Measurements from ENCODE around the gene TRIP6.
"Not testable (repeated sequence)": the region's sequence is repeated elsewhere in the genome, so short reads cannot be mapped to it uniquely, and the experiment has no call there.

TRIP6 gene

DNA sequence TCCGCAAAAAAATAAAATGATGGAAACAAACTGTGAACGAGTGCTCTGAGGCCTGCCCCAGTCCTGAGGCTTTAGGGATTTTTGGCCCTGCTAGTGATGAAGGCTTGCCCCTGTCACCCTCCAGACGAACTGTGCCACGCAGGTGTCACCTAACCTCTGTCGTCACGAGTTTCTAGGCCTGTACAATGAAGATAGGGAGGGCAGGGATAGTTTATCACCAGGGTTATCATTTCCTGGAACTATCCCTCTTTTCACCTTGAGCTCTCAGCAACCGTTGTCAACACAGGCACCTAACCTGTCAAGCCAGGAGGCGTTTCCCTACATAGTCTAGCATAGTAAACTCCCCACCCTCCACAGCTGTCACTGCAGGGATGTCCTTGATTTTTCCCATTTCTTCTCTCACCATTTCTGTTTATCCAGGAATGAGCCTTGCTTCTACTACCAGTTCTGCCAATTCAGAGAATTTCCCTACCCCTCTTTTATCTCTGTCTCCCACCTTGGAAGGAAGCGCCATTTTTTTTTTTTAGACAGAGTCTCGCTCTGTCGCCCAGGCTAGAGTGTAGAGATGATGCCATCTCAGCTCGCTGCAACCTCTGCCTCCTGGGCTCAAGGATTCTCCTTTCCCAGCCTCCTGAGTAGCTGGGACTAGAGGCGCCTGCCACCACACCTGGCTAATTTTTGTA lies 30.7 kb downstream of the TRIP6 start:
- no peaks in the 10 kb centered on the region for H3K36me3 ChIP-seq (ENCODE audit: control insufficient read depth, insufficient read depth, low read length)
- H3K9me3 ChIP-seq (ENCODE audit: control insufficient read depth, insufficient read depth, low read length): no peaks in the 10 kb centered on the region
- H3K27me3 ChIP-seq (ENCODE audit: control insufficient read depth, insufficient read depth, low read length): peaks cover 8% of the 10 kb centered on the region
- no peak overlapping the region for H3K4me3 ChIP-seq (ENCODE audit: low read length)
- no peak for DNase-seq (ENCODE audit: low read depth, low spot score)
- H3K27ac ChIP-seq (ENCODE audit: low read length): no peak overlapping the region
- WGBS (ENCODE audit: insufficient coverage, insufficient read length): no CpG with 5 or more reads among the region's 13 CpGs
- peaks cover 5% of the 10 kb centered on the region; the same call in 1 of the 2 replicates for H3K4me1 ChIP-seq (ENCODE audit: control insufficient read depth, insufficient read depth, low read length)

DNA sequence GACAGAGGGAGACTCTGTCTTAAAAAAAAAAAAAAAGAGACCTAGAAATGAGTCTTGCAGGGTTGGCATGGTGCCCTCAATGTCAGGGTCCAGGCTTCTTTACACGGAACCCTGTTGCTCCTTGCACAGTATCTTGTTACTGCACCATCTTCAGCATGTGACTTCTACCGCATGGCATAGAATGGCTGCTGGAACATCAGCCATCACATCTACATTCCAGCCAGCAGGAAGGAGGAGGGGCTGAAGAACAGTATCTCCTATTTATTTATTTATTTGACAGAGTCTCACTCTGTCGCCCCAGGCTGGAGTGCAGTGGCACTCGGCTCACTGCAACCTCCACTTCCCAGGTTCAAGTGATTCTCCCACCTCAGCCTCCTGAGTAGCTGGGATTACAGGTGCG lies 32.2 kb downstream of the TRIP6 start:
- Histone ChIP-seq H3K36me3 (ENCODE audit: control insufficient read depth, insufficient read depth, low read length) (no peaks in the 10 kb centered on the region), H3K27me3 (ENCODE audit: control insufficient read depth, insufficient read depth, low read length) (peaks cover 8% of the 10 kb centered on the region), H3K4me1 (ENCODE audit: control insufficient read depth, insufficient read depth, low read length) (peaks cover 5% of the 10 kb centered on the region; the same call in 1 of the 2 replicates), H3K27ac (ENCODE audit: low read length) (no peak overlapping the region), H3K9me3 (ENCODE audit: control insufficient read depth, insufficient read depth, low read length) (no peaks in the 10 kb centered on the region), H3K4me3 (ENCODE audit: low read length) (no peak overlapping the region)
- no peak for DNase-seq (ENCODE audit: low read depth, low spot score)
- no CpG with 5 or more reads among the region's 5 CpGs for WGBS (ENCODE audit: insufficient coverage, insufficient read length)

DNA sequence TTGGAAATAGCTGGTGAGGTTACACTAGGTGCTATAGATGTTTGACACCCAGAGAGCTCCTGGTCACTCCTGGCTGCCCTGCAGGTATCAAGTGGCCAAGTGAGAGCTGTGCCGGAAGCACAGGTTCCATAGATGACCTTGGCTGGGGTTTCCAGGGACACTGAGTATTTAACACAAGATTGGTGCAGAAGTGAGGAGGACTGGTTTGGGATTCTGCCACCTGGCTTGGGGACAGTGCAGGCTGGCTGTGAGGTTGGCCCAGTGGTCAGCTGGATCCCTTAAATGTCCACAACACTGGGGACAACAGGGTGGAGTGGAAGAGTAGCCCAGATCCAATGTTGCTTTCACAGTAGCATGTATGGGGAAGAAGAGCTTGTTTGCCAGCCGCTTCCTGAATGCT lies 33.8 kb downstream of the TRIP6 start:
- Histone ChIP-seq H3K4me3 (ENCODE audit: low read length) (no peak overlapping the region), H3K27ac (ENCODE audit: low read length) (no peak overlapping the region), H3K27me3 (ENCODE audit: control insufficient read depth, insufficient read depth, low read length) (peaks cover 7% of the 10 kb centered on the region), H3K4me1 (ENCODE audit: control insufficient read depth, insufficient read depth, low read length) (peaks cover 5% of the 10 kb centered on the region; the same call in 1 of the 2 replicates), H3K36me3 (ENCODE audit: control insufficient read depth, insufficient read depth, low read length) (no peaks in the 10 kb centered on the region), H3K9me3 (ENCODE audit: control insufficient read depth, insufficient read depth, low read length) (no peaks in the 10 kb centered on the region)
- no peak for DNase-seq (ENCODE audit: low read depth, low spot score)
- no CpG with 5 or more reads among the region's 2 CpGs for WGBS (ENCODE audit: insufficient coverage, insufficient read length)

DNA sequence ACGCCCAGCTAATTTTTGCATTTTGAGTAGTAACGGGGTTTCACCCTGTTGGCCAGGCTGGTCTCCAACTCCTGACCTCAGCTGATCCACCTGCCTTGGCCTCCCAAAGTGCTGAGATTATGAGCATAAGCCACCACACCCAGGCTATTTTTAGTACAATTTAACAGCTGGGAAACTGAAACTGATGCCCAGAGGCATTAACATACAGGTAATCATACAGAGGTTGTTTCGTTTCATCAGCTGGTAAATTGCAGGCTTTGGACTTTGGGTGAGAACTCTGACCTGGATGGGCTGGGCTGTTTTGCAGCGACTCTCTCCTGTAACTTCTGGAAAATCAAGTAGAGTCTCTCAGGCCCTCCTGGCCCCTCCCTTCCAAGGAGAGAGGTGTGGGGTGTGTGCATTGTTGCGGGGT lies 34.7 kb downstream of the TRIP6 start:
- no CpG with 5 or more reads among the region's 5 CpGs for WGBS (ENCODE audit: insufficient coverage, insufficient read length)
- no peak overlapping the region for H3K27ac ChIP-seq (ENCODE audit: low read length)
- H3K27me3 ChIP-seq (ENCODE audit: control insufficient read depth, insufficient read depth, low read length): no peaks in the 10 kb centered on the region
- no peaks in the 10 kb centered on the region; the same call in 1 of the 2 replicates for H3K4me1 ChIP-seq (ENCODE audit: control insufficient read depth, insufficient read depth, low read length)
- no peaks in the 10 kb centered on the region for H3K9me3 ChIP-seq (ENCODE audit: control insufficient read depth, insufficient read depth, low read length)
- H3K36me3 ChIP-seq (ENCODE audit: control insufficient read depth, insufficient read depth, low read length): no peaks in the 10 kb centered on the region
- DNase-seq (ENCODE audit: low read depth, low spot score): no peak
- no peak overlapping the region for H3K4me3 ChIP-seq (ENCODE audit: low read length)

DNA sequence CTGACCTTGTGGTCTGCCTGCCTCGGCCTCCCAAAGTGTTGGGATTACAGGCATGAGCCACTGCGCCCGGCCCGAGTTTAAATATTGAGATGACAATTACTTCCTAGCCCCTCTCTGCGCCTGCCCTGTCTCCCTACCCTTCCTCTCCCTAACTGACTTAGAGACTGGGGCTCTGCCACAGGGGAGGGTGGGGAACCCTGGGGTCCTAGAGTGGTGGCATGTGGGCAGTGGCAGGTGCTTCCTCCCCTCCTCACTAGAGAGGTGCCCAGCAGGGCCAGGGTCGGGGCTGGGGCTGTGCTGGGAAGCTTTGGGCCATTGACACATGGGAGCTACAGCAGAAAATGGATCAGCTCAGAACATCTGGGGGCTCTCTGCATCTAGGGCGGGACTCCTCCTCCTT lies 35.5 kb downstream of the TRIP6 start:
- Histone ChIP-seq H3K27ac (ENCODE audit: low read length) (no peak overlapping the region), H3K27me3 (ENCODE audit: control insufficient read depth, insufficient read depth, low read length) (no peaks in the 10 kb centered on the region), H3K4me1 (ENCODE audit: control insufficient read depth, insufficient read depth, low read length) (no peaks in the 10 kb centered on the region), H3K36me3 (ENCODE audit: control insufficient read depth, insufficient read depth, low read length) (no peaks in the 10 kb centered on the region), H3K4me3 (ENCODE audit: low read length) (no peak overlapping the region), H3K9me3 (ENCODE audit: control insufficient read depth, insufficient read depth, low read length) (no peaks in the 10 kb centered on the region)
- DNase-seq (ENCODE audit: low read depth, low spot score): no peak
- WGBS (ENCODE audit: insufficient coverage, insufficient read length): no CpG with 5 or more reads among the region's 7 CpGs

DNA sequence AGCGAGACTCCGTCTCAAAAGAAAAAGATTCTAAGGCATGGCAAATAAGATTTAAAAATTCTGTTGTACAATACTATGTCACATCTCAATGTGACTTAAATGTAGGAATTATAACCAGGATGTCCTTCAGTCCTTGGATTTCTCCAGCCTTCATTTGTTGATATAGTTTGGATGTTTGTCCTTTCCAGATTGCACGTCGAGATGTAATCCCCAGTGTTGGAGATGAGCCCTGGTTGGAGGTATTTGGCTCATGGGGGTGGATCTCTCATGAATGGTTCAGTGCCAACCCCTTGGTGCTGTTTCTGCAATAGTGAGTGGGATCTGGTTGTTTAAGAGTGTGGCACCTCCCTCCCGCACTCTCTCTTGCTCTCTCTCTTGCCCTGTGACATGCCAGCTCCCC lies 41.3 kb downstream of the TRIP6 start:
- Histone ChIP-seq H3K4me1 (ENCODE audit: control insufficient read depth, insufficient read depth, low read length) (no peaks in the 10 kb centered on the region), H3K9me3 (ENCODE audit: control insufficient read depth, insufficient read depth, low read length) (no peaks in the 10 kb centered on the region), H3K27me3 (ENCODE audit: control insufficient read depth, insufficient read depth, low read length) (no peaks in the 10 kb centered on the region), H3K36me3 (ENCODE audit: control insufficient read depth, insufficient read depth, low read length) (no peaks in the 10 kb centered on the region), H3K27ac (ENCODE audit: low read length) (no peak overlapping the region), H3K4me3 (ENCODE audit: low read length) (no peak overlapping the region)
- no CpG with 5 or more reads among the region's 5 CpGs for WGBS (ENCODE audit: insufficient coverage, insufficient read length)
- DNase-seq (ENCODE audit: low read depth, low spot score): no peak

DNA sequence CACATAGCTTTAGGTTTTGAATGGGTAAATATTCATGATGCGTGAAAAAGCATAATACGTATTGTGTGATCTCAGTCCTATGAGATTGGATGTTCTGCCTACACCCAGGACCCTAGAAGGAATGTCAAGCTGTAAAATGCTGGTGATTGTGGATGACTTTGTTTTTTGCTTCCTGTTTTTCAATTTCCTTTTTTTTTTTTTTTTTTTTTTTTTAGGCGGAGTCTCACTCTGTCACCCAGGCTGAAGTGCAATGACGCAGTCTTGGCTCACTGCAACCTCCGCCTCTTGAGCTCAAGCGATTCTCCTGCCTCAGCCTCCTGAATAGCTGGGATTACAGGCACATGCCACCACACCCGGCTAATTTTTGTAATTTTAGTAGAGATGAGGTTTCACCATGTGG lies 43.3 kb downstream of the TRIP6 start:
- DNase-seq (ENCODE audit: low read depth, low spot score); H3K36me3 ChIP-seq (ENCODE audit: control insufficient read depth, insufficient read depth, low read length); H3K4me3 ChIP-seq (ENCODE audit: low read length); H3K27me3 ChIP-seq (ENCODE audit: control insufficient read depth, insufficient read depth, low read length); H3K9me3 ChIP-seq (ENCODE audit: control insufficient read depth, insufficient read depth, low read length); H3K4me1 ChIP-seq (ENCODE audit: control insufficient read depth, insufficient read depth, low read length); H3K27ac ChIP-seq (ENCODE audit: low read length): not testable (repeated sequence)
- no CpG with 5 or more reads among the region's 7 CpGs for WGBS (ENCODE audit: insufficient coverage, insufficient read length)

DNA sequence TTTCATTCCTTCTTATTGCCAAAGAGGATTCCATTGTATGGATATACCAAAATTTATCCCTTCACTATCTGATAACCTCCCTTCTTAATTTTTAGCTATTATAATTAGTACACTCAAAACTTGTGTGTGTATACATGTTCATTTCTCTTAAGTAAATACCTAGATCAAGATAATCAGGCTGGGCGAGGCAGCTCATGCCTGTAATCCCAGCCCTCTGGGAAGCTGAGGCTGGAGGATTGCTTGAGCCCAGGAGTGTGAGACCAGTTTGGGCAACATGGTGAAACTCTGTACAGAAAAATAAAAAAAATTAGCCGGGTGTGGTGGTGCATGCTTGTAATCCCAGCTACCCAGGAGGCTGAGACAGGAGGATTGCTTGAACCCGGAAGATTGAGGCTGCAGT lies 44.3 kb downstream of the TRIP6 start:
- Histone ChIP-seq H3K4me1 (ENCODE audit: control insufficient read depth, insufficient read depth, low read length) (no peaks in the 10 kb centered on the region), H3K27me3 (ENCODE audit: control insufficient read depth, insufficient read depth, low read length) (no peaks in the 10 kb centered on the region), H3K4me3 (ENCODE audit: low read length) (no peak overlapping the region), H3K36me3 (ENCODE audit: control insufficient read depth, insufficient read depth, low read length) (no peaks in the 10 kb centered on the region), H3K9me3 (ENCODE audit: control insufficient read depth, insufficient read depth, low read length) (no peaks in the 10 kb centered on the region), H3K27ac (ENCODE audit: low read length) (no peak overlapping the region)
- DNase-seq (ENCODE audit: low read depth, low spot score): no peak
- WGBS (ENCODE audit: insufficient coverage, insufficient read length): no CpG with 5 or more reads among the region's 3 CpGs

DNA sequence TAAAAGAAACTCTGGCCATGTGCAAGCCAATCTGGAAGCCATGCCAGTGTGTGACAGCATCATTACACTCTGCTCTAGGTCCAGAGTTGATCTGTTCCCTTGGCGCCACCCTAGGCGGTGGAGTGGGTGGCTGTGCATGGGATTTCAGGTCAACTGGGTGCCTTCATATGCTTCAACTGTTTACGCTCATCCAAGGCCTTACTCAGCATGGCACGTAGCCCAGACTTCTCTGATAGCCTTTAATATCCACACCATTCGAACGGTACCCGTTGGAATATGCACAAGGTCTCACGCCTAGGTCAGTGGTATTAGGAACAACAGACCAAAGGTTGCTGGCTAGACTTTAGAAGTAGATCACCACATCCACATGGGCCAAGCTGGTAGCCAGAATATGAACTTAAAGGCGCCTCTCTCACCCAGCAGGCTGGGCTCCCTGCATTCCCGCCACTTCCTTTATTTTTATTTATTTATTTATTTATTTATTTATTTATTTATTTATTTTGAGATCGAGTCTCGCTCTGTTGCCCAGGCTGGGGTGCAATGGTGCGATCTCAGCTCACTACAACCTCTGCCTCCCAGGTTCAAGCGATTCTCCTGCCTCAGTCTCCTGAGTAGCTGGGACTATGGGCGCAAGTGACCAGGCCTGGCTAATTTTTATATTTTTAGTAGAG lies 47.2 kb downstream of the TRIP6 start:
- H3K4me3 ChIP-seq (ENCODE audit: low read length): no peak overlapping the region
- WGBS (ENCODE audit: insufficient coverage, insufficient read length): no CpG with 5 or more reads among the region's 15 CpGs
- no peaks in the 10 kb centered on the region for H3K36me3 ChIP-seq (ENCODE audit: control insufficient read depth, insufficient read depth, low read length)
- no peaks in the 10 kb centered on the region for H3K4me1 ChIP-seq (ENCODE audit: control insufficient read depth, insufficient read depth, low read length)
- H3K27ac ChIP-seq (ENCODE audit: low read length): no peak overlapping the region
- H3K27me3 ChIP-seq (ENCODE audit: control insufficient read depth, insufficient read depth, low read length): no peaks in the 10 kb centered on the region
- no peak for DNase-seq (ENCODE audit: low read depth, low spot score)
- H3K9me3 ChIP-seq (ENCODE audit: control insufficient read depth, insufficient read depth, low read length): no peaks in the 10 kb centered on the region

DNA sequence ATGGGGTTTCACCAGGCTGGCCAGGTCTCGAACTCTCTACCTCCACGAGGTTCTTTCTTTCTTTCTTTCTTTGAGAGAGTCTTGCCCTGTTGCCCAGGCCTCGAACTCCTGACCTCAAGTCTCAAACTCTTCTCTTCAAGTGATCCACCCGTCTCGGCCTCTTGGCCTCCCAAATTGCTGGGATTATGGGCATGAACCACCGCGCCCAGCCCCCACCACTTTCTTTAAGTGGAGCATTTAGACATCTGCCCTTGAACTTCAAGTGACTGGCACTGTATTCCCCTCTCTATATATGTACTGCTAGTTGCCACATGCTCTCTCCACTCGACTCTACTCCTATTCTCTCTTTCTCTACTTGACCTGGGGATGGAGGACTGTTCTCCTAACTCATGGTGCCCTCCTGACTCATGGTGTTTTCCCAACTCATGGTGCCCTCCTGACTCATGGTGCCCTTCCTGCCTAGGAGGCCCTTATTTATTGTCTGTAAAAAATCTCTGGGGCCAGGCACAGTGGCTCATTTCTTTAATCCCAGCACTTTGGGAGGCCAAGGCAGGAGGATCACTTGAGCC lies 47.8 kb downstream of the TRIP6 start:
- no peaks in the 10 kb centered on the region for H3K36me3 ChIP-seq (ENCODE audit: control insufficient read depth, insufficient read depth, low read length)
- no peak for DNase-seq (ENCODE audit: low read depth, low spot score)
- H3K4me3 ChIP-seq (ENCODE audit: low read length): no peak overlapping the region
- no CpG with 5 or more reads among the region's 8 CpGs for WGBS (ENCODE audit: insufficient coverage, insufficient read length)
- no peaks in the 10 kb centered on the region for H3K27me3 ChIP-seq (ENCODE audit: control insufficient read depth, insufficient read depth, low read length)
- no peak overlapping the region for H3K27ac ChIP-seq (ENCODE audit: low read length)
- H3K9me3 ChIP-seq (ENCODE audit: control insufficient read depth, insufficient read depth, low read length): no peaks in the 10 kb centered on the region
- H3K4me1 ChIP-seq (ENCODE audit: control insufficient read depth, insufficient read depth, low read length): no peaks in the 10 kb centered on the region
